Large intestine (tissue), 3 donors: Measurements from ENCODE around the gene CACNA2D4. TPM values are rescaled to one million over a fixed set of nuclear protein-coding genes. Genes with fewer than 3 reads are reported as not detected.

Experiments
- DNase-seq, 2 donors: peaks; one replicate each; pipeline versions ENCODE4 v3.0.0 to v3.0.0-alpha.2; 2013
- H3K27ac ChIP-seq: one replicate; pipeline ENCODE4 v1.5.1; 2013; ENCODE audit warnings: low read length
- H3K27me3 ChIP-seq: 2 replicates; pipeline ENCODE4 v1.6.1; 2013; ENCODE audit warnings: low read length; ENCODE audit not compliant: control insufficient read depth, insufficient read depth
- H3K36me3 ChIP-seq: 2 replicates; pipeline ENCODE4 v1.6.1; 2013; ENCODE audit warnings: low read length; ENCODE audit not compliant: control insufficient read depth, insufficient read depth
- H3K4me1 ChIP-seq: one replicate; pipeline ENCODE4 v1.6.1; 2013; ENCODE audit warnings: low read length; ENCODE audit not compliant: control insufficient read depth, insufficient read depth
- H3K4me3 ChIP-seq: one replicate; pipeline ENCODE4 v1.5.1; 2013; ENCODE audit warnings: low read length
- H3K9me3 ChIP-seq: one replicate; pipeline ENCODE4 v1.6.1; 2013; ENCODE audit warnings: mild to moderate bottlenecking, low read depth, low read length, moderate library complexity; ENCODE audit not compliant: control insufficient read depth
- whole genome bisulfite sequencing: methylation state at CpG from one replicate; pipeline ENCODE4 v1.1.5; 2013; ENCODE audit warnings: low lambda C conversion rate; ENCODE audit not compliant: insufficient coverage; 5-methylcytosine and 5-hydroxymethylcytosine counted together
- polyA plus RNA-seq: library from polyadenylated mRNA; unstranded; fragments of 120-200 nt; gene quantifications from one replicate; pipeline ENCODE4 v1.2.1, GENCODE V29; 2013

The CACNA2D4 gene
- polyA plus RNA-seq, 1 donor = 5.9 TPM

DNA sequence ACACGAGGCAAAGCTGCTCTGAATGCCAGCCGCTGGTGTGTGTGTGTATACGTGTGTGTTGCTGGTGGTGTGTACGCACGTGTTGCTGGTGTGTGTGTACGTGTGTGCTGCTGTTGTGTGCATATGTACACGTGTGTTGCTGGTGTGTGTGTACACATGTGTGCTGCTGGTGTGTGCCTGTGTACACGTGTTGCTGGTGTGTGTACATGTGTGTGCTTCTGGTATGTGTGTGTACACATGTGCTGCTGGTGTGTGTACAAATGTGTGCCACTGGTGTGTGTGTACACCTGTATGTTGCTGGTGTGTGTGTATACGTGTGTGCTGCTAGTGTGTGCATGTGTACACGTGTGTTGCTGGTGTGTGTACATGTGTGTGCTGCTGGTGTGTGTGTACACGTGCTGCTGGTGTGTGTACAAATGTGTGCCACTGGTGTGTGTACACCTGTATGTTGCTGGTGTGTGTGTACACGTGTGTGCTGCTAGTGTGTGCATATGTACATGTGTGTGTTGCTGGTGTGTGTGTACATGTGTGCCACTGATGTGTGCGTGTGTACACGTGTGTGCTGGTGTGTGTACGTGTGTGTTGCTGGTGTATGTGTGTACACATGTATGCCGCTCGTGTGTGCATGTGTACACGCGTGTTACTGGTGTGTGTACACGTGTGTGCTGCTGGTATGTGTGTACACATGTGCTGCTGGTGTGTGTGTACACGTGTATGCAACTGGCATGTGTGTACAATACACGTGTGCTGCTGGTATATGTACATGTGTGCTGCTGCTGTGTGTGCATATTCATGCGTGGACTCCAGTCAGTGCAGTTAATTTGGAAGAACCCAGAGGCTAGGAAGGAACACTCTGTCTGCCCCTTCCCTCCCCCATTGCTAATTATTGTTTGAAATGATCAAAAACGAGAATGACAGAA is 47.2 kb downstream of the CACNA2D4 start:
- Histone ChIP-seq H3K27ac (no peak overlapping the region), H3K27me3 (peaks cover 7% of the 10 kb centered on the region), H3K9me3 (no peaks in the 10 kb centered on the region), H3K36me3 (no peaks in the 10 kb centered on the region), H3K4me1 (no peaks in the 10 kb centered on the region), H3K4me3 (no peak overlapping the region)
- no peak for DNase-seq
- WGBS = no CpG with 5 or more reads among the region's 24 CpGs

GRCh38 chr12:1870086-1870485 is 48.4 kb downstream of the CACNA2D4 start:
- Histone ChIP-seq H3K36me3 (no peaks in the 10 kb centered on the region), H3K4me1 (no peaks in the 10 kb centered on the region), H3K27me3 (peaks cover 5% of the 10 kb centered on the region), H3K9me3 (peaks cover 4% of the 10 kb centered on the region), H3K27ac (no peak overlapping the region), H3K4me3 (no peak overlapping the region)
- no peak for DNase-seq
- WGBS = no CpG with 5 or more reads among the region's 7 CpGs

GRCh38 chr12:1869145-1869544 is 49.3 kb downstream of the CACNA2D4 start:
- H3K27me3 ChIP-seq = peaks cover 12% of the 10 kb centered on the region
- no peaks in the 10 kb centered on the region for H3K36me3 ChIP-seq
- H3K27ac ChIP-seq = no peak overlapping the region
- H3K4me3 ChIP-seq = no peak overlapping the region
- H3K9me3 ChIP-seq = peaks cover 12% of the 10 kb centered on the region
- 83% methylated on average over 1 of the region's 10 CpGs for WGBS
- no peak for DNase-seq
- no peaks in the 10 kb centered on the region for H3K4me1 ChIP-seq

GRCh38 chr12:1865284-1865866 is 53.1 kb downstream of the CACNA2D4 start:
- Histone ChIP-seq H3K27ac (no peak overlapping the region), H3K36me3 (no peaks in the 10 kb centered on the region), H3K9me3 (peaks cover 12% of the 10 kb centered on the region), H3K27me3 (peaks cover 15% of the 10 kb centered on the region), H3K4me1 (no peaks in the 10 kb centered on the region), H3K4me3 (no peak overlapping the region)
- 57% methylated on average over 4 of the region's 32 CpGs for WGBS
- DNase-seq = no peak

- Histone ChIP-seq H3K36me3 (no peaks in the 10 kb centered on the region), H3K4me3 (no peak overlapping the region), H3K27ac (no peak overlapping the region), H3K4me1 (no peaks in the 10 kb centered on the region), H3K27me3 (peaks cover 15% of the 10 kb centered on the region), H3K9me3 (peaks cover 12% of the 10 kb centered on the region)
- no CpG with 5 or more reads among the region's 37 CpGs for WGBS
- DNase-seq = no peak
Measured at GRCh38 chr12:1864867-1865266, 53.6 kb downstream of the CACNA2D4 start.

GRCh38 chr12:1864456-1864855 is 54.0 kb downstream of the CACNA2D4 start:
- Histone ChIP-seq H3K4me3 (no peak overlapping the region), H3K36me3 (no peaks in the 10 kb centered on the region), H3K27ac (no peak overlapping the region), H3K9me3 (peaks cover 12% of the 10 kb centered on the region), H3K4me1 (no peaks in the 10 kb centered on the region), H3K27me3 (peaks cover 15% of the 10 kb centered on the region)
- no CpG with 5 or more reads among the region's 27 CpGs for WGBS
- DNase-seq = no peak

DNA sequence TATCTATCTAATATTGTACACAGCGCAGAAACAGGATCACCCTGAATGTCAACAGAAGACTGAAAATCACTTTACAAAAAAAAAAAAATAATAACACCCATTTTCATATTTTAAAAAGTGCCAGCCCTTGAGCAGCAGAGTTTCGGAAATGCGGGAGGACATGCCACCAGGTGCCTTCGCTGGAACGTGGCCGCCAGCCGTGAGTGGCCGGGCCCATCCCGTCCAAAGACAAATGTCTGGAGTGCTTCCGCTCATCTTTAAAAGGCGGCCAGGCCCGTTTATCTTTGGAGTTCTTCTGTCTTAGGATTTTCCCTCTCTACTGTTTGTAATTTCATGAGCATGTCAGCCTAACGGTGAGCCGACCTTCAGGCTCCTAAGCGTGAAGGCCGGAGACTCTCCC is 54.6 kb downstream of the CACNA2D4 start:
- H3K9me3 ChIP-seq = peaks cover 12% of the 10 kb centered on the region
- no peaks in the 10 kb centered on the region for H3K36me3 ChIP-seq
- H3K27ac ChIP-seq = no peak overlapping the region
- DNase-seq = no peak
- H3K4me3 ChIP-seq = no peak overlapping the region
- H3K27me3 ChIP-seq = peaks cover 15% of the 10 kb centered on the region
- H3K4me1 ChIP-seq = no peaks in the 10 kb centered on the region
- WGBS = no CpG with 5 or more reads among the region's 16 CpGs

DNA sequence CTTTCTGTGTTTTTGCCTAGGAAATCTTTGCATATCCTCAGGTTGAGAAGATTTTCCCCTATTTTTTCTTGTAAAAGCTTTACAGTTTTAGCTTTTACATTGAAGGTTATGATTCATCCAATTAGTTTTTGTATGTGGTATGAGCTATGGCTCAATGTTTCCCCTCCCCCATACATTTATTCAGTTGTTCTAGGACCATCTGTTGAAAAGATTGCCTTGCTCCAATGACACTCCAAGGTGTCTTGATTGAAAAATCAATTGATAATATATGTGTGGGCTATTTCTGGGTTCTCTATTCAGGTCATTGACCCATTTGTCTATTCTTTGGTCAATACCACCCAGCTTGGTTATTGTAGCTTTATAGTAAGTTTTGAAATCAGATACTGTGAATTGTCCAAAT is 55.5 kb downstream of the CACNA2D4 start:
- Histone ChIP-seq H3K4me3 (no peak overlapping the region), H3K27ac (no peak overlapping the region), H3K9me3 (peaks cover 12% of the 10 kb centered on the region), H3K27me3 (peaks cover 15% of the 10 kb centered on the region), H3K36me3 (no peaks in the 10 kb centered on the region), H3K4me1 (no peaks in the 10 kb centered on the region)
- no peak for DNase-seq

DNA sequence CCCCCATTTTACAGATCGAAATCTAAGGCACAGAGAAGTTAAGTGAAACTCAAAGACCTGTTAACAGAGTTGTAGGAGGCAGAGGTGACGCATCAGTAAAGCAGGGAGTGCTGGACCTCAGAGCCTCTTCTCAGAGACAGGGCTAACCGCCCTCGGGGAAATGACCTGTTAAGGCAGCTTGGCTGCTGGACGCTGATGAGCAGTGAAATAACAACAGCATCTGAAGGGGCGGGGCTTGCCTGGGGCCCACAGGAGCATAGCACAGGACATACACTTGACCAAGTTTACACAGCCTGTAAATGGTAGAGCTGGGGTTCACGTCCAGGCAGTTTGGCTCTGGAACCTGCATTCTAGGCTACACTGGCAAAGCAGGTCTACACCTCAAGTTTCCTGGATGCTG is 58.8 kb downstream of the CACNA2D4 start:
- WGBS = no CpG with 5 or more reads among the region's 7 CpGs
- DNase-seq = no peak
- Histone ChIP-seq H3K36me3 (no peaks in the 10 kb centered on the region), H3K27me3 (peaks cover 9% of the 10 kb centered on the region), H3K9me3 (peaks cover 3% of the 10 kb centered on the region), H3K27ac (no peak overlapping the region), H3K4me1 (no peaks in the 10 kb centered on the region), H3K4me3 (no peak overlapping the region)

GRCh38 chr12:1858456-1858855 is 60.0 kb downstream of the CACNA2D4 start:
- Histone ChIP-seq H3K4me3 (no peak overlapping the region), H3K9me3 (no peaks in the 10 kb centered on the region), H3K27me3 (no peaks in the 10 kb centered on the region), H3K4me1 (no peaks in the 10 kb centered on the region), H3K27ac (no peak overlapping the region), H3K36me3 (no peaks in the 10 kb centered on the region)
- no peak for DNase-seq
- WGBS = no CpG with 5 or more reads among the region's 11 CpGs
